PC-3 (cell line): Measurements from ENCODE around the gene GARIN6.
"Not testable (repeated sequence)": the region's sequence is repeated elsewhere in the genome, so short reads cannot be mapped to it uniquely, and the experiment has no call there.

Source experiments
- CTCF ChIP-seq: fragments of 300-600 bp; sonication (generic); conservative IDR thresholded peaks from 2 replicates; pipeline ENCODE4 v1.5.1; 2017; ENCODE audit warnings: antibody characterized with exemption, low read depth, mild to moderate bottlenecking, low read length
- EZH2phosphoT487 ChIP-seq: fragments of 300-600 bp; sonication (generic); IDR thresholded peaks from 2 replicates; pipeline ENCODE4 v1.6.1; 2018; ENCODE audit warnings: mild to moderate bottlenecking, antibody characterized with exemption, low read length, borderline replicate concordance

- TF ChIP-seq CTCF, EZH2phosphoT487: not testable (repeated sequence)
These were observed 23.0 kb upstream of the GARIN6 start for GRCh38 chr12:99624591-99624990.
